NCI-H226 (cell line): ENCODE measurements around the gene ASPDH.
"Not testable (repeated sequence)": the region's sequence is repeated elsewhere in the genome, so short reads cannot be mapped to it uniquely, and the experiment has no call there.

Experiments
- DNase-seq: peaks from one replicate; pipeline ENCODE4 v3.0.0-alpha.2; 2015

ASPDH gene

DNA sequence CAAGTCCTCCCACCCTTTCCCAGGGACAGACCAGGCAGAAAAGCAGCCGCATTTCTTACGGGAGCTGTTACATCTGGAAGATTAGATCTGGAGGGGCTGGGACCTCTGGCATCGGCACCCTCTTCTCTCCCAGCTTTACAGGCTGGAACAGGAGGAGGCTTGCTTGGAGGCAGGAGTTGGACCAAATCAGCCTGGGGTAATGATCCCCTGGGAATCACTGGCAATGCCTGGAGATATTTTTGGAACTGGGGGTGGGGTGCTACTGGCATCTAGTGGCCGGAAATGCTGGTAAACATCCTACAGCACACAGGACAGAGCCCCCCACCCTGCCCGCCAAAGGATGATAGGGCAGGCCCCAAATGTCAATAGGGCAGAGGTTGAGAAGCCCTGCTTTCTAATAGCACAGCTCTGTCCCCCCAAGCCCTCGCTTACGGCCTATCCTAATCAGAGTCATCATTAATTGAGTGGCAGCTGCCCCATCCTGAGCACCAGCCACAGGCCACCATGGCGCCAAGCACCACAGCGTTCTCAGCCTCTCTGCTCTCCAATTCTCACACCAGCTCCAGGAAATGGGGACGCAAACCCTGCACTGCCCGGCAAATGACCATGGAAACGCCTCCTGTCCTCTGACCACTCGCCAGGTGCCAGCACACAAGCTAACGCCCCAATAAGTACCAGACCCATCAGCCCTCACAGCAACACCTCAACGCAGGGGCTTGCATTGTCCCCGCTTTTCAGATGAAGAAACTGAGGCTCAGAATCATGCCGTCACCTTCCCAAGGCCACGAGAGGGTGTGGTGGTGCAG, 33.9 kb upstream of the ASPDH start:
- DNase-seq = no peak

DNA sequence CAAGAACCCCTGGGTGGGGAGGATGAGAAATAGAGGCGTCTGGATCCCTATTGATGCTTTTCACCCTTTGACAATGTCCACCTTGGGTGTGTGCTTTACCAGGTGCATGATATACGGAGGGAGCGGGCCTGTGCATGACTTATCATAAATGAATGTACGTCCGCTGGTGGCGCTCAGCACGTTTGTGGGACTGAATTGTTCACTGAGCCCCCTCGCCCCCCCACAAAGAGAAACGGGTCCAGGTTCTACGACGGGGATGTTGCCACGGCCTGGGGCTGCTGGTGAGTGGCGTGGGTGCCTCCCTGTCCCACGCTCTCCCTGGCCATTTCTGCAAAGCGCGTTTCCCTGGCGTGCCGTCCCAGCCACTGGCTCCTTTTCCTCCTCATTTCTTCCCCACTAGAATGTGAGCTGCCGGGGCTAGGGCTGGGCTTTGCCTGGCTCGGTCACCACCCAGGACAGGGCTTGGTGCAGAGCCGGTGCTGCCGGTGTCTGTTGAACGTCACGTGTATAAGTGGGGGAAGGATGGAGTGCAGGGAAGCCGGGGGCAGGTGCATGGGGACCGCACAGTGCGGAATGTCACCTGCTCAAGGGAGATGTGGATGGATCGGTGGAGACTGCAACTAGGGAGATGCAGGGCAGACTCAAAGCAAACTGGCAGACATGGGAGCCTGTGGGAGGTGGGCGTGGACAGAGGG, 33.0 kb upstream of the ASPDH start:
- DNase-seq = no peak

DNA sequence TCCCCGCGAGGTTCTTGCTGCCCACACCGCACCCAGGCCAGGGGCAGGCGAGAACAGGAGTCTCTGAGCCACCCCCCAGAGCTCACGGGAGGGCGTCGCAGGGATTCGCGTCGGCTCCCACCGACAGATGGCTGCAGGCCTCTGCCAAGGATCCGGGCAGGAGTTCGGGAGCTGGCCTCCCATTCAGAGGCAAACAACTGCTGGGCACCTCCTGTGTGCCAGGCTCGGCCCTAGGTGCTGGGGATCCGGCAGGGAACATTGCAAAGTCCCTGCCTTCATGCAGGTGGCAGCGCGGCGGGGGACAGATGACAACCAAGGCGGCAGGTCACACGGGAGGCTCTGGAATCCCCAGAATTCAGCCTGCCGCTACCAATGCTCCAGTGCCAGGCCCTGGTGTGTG, 29.2 kb upstream of the ASPDH start:
- no peak for DNase-seq

DNA sequence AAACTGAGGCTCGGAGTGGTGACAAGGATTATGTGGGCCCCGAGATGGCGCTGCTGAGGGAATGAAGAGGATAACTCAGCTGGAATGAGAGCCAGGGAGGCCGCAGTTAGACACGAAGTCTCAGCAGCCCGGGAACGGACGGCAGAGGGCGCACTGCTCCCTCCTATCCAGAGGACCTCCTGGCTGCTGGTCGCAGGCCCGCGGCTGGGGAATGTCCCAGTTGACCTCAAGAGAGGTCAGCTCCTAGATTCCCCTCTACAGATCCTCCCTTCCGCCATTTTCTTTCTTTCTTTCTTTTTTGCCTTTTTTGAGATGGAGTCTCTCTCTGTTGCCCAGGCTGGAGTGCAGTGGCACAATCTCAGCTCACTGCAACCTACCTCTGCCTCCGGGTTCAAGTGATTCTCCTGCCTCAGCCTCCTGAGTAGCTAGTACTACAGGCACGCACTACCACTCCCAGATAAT, 24.1 kb upstream of the ASPDH start:
- peak; percentile 69 for DNase-seq

DNA sequence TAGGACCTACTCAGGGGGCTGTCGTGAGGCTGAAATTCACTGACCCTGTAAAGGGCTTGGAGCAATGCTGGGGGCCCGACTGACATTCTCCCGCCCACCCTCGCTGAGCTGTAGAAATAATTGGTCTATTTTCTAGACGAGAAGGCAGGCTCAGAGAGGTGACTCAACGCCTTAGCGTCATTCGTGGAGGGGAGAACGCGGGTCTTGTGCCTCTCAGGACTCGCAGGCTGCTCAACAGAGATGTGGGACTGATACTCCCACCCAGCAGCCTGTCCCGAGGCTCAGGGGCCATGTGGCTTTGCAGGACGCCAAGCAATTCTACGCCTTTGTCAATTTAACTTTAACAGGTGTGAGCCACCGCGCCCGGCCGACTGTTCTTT, 23.6 kb upstream of the ASPDH start:
- no peak for DNase-seq

DNA sequence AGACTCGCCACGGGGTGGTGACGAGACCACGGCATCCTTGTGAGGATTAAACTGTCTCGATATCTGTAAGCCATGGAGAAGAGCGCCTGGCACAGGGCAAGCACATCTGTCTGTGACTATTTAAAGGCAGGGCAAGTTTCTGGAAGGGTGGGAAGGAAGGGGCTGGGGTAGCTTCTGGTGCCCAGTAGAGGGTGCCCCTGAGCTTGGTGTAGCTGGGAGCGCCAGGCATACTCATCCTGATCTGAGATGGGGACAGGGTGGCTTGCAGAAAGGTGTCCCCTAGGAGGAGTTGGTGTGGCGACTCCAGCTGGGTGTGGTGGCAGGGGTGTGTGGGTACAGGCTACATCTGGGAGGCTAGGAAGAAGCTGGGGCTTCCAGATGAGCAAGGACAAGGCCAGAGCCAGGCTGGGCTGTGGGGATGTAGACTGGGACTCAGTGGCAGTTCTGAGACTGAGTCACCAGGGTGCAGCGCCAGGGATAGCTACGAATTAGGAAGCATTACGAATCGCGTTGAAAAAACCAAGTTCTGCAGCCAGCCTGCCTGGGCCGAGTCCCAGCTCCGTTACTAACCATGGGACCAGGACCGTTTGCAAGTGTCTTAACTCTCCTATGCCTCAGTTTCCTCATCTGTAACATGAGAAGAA, 23.1 kb upstream of the ASPDH start:
- DNase-seq = no peak

DNA sequence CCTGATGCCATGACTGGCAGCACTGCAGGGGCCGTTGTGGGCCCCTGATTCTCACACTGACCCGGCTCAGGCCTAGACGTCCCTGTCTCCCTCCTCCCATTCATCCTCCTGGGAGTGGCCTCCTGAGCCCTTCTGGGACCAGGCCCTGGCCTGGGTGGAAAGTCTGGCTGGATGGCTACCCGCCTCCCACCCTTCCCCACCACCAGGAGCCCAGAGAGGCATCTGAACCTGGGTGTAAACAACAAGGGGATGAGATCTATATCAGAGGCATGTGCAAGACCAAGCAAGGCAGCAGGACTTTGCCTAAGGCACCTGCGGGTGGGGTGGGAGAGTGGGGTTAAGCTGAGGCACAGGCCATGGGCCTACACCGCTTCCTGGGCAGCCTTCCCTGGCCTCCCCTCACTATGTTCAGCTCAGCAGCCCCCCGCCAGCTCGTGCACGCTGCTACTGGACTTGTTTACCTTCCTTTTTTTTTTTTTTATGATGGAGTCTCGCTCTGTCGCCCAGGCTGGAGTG, 22.0 kb upstream of the ASPDH start:
- no peak for DNase-seq

DNA sequence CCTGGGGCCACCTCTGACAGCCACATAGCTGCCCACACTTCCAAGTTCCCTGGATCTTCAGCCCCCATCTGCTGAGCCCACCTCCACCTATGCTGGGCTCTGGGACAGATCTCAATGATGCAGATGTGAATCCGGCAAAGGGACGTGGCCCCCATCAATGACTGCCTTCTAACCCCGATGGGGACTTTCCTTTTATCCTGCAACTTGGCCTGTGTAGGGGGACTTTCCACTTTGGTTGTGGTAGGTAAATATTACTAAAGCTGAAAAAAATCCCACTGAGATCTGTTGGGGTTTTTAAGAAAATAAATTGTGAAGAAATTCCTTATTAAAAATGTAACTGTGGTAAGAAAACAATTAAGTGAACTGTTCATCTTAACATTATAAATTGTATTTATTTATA, 20.8 kb upstream of the ASPDH start:
- DNase-seq = no peak

DNA sequence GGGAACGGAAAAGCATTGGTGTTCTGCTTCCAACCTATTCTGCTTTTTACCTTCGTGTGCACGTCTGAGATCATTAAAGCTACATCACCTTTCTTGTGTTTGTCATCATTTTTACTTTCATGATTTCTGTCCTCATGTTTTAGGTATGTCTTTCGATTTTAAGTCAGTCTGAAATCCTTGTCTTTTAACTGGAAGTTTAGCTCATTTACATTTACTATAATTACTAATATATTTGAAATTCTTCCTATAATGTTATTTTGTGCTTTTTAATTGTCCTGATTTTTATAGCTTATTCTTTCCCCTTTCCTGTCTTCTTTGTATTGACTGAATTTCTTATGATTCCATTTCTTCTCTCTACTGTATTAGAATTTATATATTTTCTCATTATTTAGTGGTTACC, 19.2 kb upstream of the ASPDH start:
- DNase-seq = no peak

DNA sequence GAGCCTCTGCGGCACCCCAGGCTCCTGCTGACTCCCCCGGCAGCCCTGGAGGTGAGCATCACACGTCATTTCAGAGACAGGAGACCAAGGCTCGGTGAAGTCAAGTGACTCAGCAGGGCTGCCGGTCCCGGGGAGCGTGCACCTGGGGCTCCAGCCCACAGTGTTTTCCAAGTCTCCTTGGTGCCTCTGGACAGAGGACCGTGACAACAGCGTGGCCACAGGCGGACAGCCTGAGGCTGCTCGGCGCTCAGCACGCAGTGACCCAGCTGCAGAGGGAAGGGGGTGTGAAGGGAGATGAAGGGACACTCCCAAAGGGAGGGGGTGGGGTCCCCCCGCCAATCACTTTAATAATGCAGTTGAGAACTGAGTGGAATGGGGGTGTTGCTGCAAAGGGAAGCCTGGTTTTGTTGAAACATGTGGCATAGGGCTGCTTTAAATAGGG, 17.5 kb upstream of the ASPDH start:
- no peak for DNase-seq

DNA sequence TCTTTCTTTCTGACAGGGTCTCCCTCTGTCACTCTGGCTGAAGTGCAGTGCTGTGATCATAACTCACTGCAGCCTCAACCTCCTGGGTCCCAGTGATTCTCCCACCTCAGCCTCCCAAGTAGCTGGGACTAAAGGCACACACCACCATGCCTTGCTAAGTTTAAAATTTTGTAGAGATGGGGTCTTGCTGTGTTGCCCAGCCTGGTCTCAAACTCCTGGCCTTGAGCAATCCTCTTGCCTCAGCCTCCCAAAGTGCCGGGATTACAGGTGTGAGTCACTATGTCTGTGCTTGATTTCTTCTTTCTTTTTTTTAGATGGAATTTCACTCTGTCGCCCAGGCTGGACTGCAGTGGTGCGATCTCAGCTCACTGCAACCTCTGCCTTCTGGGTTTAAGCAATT, 14.3 kb upstream of the ASPDH start:
- DNase-seq = not testable (repeated sequence)

DNA sequence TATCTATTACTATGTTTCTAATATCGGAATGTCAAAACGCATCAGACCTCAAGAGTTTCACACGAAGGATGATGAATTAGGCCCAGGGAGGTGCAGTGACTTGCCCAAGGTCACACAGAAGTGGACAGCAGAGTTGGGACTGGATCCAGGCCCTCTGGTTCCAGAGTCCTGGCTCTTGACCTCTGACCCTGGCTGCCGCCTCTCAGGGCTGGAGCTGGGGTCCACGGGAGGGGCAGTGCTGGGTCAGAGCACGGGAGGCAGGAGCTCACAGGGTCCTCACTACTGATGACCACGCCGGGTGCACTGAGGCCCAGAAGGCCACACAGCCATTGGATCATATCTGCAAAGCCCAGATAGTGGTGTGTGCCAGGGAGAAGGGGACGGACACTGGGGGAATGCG, 9.2 kb upstream of the ASPDH start:
- no peak for DNase-seq

DNA sequence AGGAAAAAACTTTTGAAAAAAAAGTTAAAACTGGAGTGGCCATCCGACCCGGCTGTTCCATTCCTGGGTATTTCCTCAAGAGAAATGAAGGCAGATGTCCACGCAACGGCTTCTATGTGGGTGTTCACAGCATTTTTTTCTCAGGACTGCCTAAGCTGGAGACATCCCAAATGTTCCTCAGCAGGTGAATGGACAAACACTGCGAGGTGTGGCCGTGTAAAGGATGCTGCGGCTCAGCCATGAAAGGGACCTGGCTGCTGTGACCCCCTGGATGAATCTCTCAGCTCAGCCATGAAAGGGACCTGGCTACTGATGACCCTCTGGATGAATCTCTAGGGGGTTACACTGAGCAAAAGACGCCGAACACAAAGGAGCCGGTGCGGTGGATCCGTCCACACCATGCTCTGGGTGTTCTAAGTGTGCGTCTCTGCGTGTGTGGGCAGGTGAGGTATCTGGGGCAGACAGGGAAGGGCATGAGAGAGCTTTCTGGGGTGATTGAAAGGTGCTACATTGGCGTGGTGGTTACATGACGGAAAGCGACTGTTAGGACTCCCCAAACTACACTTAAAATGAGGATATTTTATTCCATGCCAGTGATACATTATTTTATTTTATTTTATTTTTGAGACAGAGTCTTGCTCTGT, 7.2 kb upstream of the ASPDH start:
- no peak for DNase-seq

DNA sequence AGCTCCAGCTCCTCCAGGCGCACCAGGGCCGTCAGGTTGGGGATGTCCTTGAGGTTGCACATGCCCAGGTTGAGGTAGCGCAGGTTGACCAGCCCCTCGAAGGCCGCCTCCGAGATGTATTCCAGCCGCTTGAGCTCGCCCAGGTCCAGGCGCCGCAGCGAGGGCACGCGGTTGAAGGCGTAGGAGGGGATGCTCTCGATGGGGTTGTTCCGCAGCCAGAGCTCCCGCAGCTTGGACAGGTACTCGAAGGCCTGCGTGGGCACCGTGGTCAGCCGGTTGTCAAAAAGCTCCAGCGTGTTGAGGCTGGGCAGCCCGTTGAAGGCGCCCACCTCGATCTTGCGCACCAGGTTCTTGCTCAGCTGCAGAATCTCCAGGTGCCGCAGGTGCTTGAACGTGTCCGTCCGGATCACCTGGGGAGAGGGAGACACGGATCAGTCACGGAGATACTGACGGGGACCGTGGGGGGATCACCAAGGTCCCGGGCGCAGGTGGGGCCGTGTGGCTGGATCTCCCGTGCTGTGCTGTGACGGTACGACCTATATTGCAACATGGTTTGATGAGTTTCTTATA, 5.4 kb upstream of the ASPDH start:
- DNase-seq = no peak

DNA sequence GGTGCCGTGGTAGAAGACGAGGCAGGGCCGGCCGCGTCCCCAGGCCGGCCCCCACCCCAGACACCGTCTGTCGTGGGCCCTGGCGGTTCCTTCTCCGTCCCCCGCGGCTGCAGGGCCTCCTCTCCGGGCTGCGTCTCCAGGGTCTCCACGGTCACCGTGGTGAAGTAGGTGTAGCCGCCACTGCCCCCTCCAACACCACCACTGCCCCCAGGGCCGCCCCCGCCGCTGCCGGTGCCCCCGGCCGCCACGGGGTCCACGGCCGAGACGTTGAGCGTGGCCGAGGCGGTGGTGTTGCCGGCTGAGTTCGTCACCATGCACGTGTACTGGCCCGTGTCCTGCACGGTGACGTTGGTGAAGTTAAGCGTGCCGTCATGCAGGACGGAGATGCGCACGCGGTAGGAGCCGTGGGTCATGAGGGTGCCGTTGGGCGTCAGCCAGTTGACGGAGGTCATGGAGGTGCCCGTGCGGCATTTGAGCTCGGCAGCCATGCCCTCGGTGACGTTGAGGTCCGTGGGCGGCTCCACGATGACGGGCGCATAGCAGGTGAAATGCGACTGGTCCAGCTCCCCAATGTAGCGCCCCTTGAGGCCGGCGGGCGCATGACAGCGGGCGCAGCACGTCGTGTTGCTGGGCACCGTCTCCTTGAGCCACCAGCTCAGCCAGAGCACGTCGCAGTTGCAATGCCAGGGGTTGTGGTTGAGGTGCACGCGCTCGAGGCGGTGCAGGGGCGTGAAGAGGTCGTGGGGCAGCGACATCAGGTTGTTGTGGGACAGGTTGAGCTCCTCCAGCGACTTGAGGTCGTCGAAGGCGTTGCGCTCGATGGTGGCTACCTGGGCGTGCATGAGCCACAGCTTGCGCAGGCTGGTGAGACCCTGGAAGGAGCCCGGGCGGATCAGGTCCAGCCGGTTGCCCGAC, 4.6 kb upstream of the ASPDH start:
- DNase-seq = no peak

DNA sequence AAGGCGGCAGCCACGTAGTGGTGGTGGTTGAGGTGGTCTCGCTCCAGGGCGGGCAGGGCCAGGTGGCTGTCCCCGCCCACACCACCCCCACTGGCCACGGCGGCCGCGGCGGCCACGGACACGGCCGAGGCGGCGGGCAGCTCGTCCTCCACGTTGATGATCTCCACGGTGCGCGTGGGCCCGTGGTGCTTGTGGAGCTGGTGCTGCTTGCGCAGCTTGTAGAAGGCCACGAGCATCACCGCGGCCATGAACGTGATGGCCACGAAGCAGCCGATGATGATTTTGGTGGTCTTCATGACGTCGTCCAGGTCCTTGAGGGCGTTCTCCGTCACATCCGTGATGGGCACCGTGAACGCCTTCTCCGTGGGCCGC, 4.0 kb upstream of the ASPDH start:
- no peak for DNase-seq

DNA sequence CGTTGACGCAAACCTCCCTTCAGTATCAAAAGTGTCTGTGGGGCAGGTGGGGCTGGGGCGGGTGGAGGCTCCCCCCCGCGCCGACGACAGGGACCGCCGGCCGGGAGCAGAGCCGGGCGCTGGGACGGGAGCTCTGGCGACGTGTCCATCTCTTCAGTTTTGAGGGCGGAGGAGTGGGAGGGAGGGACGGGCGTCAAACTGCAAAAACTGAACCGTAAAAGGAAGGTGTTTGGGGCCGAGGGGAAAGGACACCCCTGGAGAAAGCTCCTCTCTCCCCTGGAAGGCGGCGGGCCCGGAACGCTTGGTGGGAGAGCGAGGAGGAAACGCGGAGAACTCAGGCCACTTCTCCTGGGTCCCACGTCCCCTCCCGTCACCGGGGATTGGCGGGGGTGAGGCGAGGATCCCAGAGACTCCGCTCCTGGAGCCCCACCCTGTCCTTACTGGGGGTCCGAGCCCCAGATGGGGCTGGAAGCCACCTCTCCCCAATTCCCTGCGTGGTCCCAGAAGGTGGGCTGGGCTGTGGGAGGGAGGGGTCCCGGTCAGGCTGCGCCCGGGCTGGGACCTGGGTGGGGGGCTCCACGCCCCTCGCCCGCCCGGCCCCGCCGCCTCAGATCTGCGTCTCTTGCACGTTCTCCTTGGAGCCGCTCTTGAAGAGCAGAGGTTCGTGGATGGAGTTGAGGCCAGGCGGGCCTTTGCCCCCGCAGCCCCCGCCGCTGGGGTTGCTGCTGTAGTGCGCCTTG, 3.4 kb upstream of the ASPDH start:
- DNase-seq = no peak

DNA sequence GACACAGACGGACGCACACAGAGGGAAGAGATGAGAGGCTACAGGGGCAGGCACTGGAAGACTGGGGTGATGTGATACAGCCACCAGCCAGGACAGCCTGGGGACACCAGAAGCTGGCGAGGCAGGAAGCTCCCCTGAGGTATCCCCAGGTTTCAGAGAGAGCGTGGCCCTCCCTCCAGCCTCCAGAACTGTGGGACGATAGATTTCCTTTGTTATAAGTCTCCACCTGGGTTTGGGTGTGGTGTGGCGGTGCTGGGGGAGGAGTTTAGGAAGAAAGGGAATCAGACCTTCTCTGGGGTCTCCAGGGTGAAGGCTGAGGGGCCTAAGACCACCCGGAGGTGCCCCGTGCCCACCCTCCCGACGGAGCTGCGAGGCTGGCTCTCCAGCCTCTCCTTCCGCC, 2.7 kb upstream of the ASPDH start:
- DNase-seq = no peak

DNA sequence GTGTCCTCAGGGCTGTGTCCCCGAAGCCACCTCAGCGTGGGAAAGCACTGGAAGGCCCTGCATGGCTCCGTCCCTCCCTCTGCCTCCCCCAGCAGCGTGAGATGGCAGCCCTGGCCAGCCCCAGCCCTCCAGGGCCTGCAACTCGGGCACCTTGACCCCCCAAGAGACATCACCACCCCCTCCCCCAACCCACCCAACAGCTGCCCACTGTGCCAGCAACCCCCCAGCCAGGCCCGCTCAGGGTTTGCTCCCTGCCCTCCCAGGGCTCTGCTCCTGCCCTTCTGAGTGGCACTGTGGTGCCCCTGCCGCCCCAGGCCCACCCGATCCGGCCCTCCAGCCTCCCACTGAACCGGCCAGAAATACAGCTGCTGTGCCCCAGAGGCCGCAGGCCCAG, 1.5 kb upstream of the ASPDH start:
- DNase-seq = no peak

DNA sequence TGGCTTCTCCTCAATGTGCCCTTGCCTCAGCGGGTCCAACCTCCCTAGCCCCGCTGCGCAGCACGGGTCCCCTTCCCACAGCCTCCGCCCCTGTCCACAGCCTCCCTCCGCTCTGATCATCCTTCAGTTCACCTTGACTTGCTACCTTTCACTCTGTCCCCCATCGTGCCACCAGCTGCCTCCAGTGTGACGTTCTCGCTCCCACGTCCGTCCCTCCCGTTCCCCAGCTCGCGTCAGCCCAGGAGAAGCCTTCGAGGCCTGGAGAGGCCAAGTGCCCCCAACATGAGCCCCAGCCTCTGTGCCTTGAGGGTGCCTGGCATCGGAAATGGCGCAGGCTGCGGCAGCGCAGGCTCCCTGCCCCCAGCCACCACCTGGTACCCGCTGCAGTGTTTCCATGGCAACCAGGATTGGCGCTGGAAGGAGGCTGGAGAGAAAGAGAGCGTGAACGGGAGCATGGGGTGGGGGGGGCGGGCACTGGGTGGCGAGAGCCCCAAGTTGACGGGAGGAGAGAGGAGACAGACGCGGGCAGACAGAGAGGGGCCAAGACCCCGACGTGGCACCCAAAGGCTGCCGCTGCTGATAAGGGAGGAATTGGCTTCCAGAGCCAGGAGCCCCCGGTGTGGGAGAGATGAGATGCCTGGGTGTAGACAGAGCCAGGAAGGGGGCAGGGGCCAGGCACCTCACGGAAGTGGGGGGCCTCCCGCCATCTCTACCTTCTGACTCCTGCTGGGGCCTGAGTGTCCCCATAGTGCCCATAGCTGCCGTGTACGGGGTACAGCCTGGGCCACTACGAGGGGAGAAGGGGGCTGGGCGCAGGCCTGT, 844 bp upstream of the ASPDH start:
- DNase-seq = no peak
